ENCODE measurements around the gene TGFB1I1.

- TF ChIP-seq CTCF (IDR thresholded peaks at IDR 0.05) (no peak), POLR2A (IDR thresholded peaks at IDR 0.05) (no peak)
These were observed 12.0 kb upstream of the TGFB1I1 start for GRCh38 chr16:31459687-31460581.

Measured in lower leg skin (tissue), 3 donors.